ENCODE results near the gene ATP5PB.

The ATP5PB gene

GRCh38 chr1:111470596-111470995, 21.3 kb downstream of the ATP5PB start:
- DNase-seq (ENCODE audit: low read depth), result no peak
- TF ChIP-seq, protein P1, sequence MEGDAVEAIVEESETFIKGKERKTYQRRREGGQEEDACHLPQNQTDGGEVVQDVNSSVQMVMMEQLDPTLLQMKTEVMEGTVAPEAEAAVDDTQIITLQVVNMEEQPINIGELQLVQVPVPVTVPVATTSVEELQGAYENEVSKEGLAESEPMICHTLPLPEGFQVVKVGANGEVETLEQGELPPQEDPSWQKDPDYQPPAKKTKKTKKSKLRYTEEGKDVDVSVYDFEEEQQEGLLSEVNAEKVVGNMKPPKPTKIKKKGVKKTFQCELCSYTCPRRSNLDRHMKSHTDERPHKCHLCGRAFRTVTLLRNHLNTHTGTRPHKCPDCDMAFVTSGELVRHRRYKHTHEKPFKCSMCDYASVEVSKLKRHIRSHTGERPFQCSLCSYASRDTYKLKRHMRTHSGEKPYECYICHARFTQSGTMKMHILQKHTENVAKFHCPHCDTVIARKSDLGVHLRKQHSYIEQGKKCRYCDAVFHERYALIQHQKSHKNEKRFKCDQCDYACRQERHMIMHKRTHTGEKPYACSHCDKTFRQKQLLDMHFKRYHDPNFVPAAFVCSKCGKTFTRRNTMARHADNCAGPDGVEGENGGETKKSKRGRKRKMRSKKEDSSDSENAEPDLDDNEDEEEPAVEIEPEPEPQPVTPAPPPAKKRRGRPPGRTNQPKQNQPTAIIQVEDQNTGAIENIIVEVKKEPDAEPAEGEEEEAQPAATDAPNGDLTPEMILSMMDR (IDR thresholded peaks at IDR 0.05; ENCODE audit: low read depth, low read length, missing control alignments), result no peak
- in situ Hi-C loops (cut with HindIII; ENCODE audit: low sequenced_read_pairs), result no loop called here
- H3K4me3 ChIP-seq (ENCODE audit: low read depth, low read length), result no peak overlapping the region

DNA sequence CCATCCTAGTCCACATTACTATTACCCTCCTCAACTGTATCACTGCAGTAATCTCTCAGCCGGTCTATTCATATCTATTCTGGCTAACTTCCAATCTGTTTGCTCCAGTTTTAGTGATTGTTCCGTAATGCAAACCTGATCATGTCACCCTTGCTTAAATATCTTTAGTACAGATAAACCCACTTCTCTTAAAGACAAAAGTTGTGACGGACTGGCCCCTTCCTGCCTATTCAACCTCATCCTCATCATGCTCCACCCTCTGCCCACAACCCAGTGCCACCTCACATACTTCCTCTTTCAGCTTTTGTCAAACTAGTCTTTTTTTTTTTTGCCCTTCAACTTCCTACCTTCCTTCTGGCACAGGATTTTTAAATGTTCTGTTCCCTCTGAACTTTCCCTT, 21.7 kb downstream of the ATP5PB start:
- TF ChIP-seq, protein P1 (IDR thresholded peaks at IDR 0.05; ENCODE audit: low read depth, low read length, missing control alignments), result no peak
- in situ Hi-C loops (cut with HindIII; ENCODE audit: low sequenced_read_pairs), result no loop called here
- H3K4me3 ChIP-seq (ENCODE audit: low read depth, low read length), result no peak overlapping the region
- DNase-seq (ENCODE audit: low read depth), result no peak

DNA sequence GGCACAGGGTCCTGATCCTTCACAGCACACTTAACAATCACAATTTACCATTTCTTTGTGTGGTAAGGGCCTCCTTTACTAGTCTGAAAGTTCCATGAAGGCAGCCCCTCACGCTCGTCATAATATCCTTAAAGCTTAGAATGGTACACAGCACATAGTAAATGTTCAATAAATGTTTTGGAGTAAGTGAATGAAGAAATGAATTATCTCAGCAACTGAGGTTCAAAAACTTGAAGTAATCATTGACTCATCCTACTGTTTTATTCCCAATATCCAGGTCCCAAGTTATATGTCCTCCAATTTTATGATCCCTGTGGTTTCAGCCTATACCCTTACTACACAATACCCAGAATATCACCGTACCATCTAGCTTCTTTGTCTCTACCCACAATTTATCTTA, 22.3 kb downstream of the ATP5PB start:
- H3K4me3 ChIP-seq (ENCODE audit: low read depth, low read length), result no peak overlapping the region
- TF ChIP-seq, protein P1 (IDR thresholded peaks at IDR 0.05; ENCODE audit: low read depth, low read length, missing control alignments), result no peak
- in situ Hi-C loops (cut with HindIII; ENCODE audit: low sequenced_read_pairs), result no loop called here
- no peak for DNase-seq (ENCODE audit: low read depth)

GRCh38 chr1:111474106-111474505, 24.8 kb downstream of the ATP5PB start:
- TF ChIP-seq, protein P1 (IDR thresholded peaks at IDR 0.05; ENCODE audit: low read depth, low read length, missing control alignments), result no peak
- no peak for DNase-seq (ENCODE audit: low read depth)
- in situ Hi-C loops (cut with HindIII; ENCODE audit: low sequenced_read_pairs), result no loop called here
- no peak overlapping the region for H3K4me3 ChIP-seq (ENCODE audit: low read depth, low read length)

- TF ChIP-seq, protein P1 (IDR thresholded peaks at IDR 0.05; ENCODE audit: low read depth, low read length, missing control alignments), result no peak
- no peak overlapping the region for H3K4me3 ChIP-seq (ENCODE audit: low read depth, low read length)
- no peak for DNase-seq (ENCODE audit: low read depth)
- in situ Hi-C loops (cut with HindIII; ENCODE audit: low sequenced_read_pairs), result no loop called here
These were observed 25.3 kb downstream of the ATP5PB start for GRCh38 chr1:111474521-111474920.

DNA sequence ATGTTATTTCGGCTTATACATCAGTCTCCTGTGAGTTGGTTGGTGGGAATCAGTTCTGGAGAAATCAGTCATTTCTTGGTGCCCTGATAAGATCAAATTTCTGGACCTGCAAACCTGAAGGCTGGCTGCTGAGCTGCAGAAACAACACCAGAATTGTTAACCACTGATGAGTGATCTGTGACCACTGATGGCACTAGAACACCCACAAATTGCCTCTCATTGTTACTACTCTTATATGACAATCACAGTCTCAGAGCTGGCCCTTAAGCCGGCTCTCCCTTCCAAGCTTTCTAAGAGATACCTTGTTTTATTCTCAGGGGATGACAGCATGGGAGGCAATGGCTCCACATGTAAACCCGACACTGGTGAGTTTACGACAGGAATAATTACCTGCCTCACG, 26.4 kb downstream of the ATP5PB start:
- TF ChIP-seq, protein P1 (IDR thresholded peaks at IDR 0.05; ENCODE audit: low read depth, low read length, missing control alignments), result no peak
- DNase-seq (ENCODE audit: low read depth), result no peak
- H3K4me3 ChIP-seq (ENCODE audit: low read depth, low read length), result no peak overlapping the region
- in situ Hi-C loops (cut with HindIII; ENCODE audit: low sequenced_read_pairs), result no loop called here

DNA sequence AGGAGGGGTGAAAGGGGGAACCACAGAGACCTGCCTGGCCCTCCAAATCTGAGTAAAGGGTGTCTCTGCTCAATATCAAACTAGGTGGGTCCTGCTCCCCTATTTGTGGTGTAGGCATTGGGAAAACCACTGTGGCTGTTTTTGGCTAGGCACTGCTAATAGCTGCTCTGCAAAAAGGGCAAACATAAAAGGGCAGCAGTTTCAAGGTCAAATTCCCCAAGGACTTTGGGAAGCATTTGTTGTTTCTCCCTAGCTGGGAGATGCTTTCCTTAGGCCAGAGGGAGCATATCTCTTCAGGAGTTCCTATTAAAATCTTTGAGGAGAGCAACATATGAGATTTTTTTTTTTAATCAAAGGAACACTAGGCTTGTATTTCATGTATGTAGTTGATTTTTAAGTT, 26.9 kb downstream of the ATP5PB start:
- in situ Hi-C loops (cut with HindIII; ENCODE audit: low sequenced_read_pairs), result no loop called here
- TF ChIP-seq, protein P1 (IDR thresholded peaks at IDR 0.05; ENCODE audit: low read depth, low read length, missing control alignments), result no peak
- H3K4me3 ChIP-seq (ENCODE audit: low read depth, low read length), result no peak overlapping the region
- no peak for DNase-seq (ENCODE audit: low read depth)
